Gastrocnemius medialis (tissue), 4 donors: Measurements from ENCODE around the gene CHMP1B. TPM values are rescaled to one million over a fixed set of nuclear protein-coding genes. Genes with fewer than 3 reads are reported as not detected.

Experiments used
- ATAC-seq, 2 donors: fragments of 150-250 bp; one replicate each; pipeline ENCODE4 v1.9.1; 2016
- DNase-seq, 2 donors: peaks; one replicate each; pipeline ENCODE4 v3.0.0-alpha.2; 2019
- H3K27ac ChIP-seq, 4 donors: fragments of 200-600 bp; sonication (generic); 1 replicate in 1 of 4; 2 replicates in 3 of 4; pipeline ENCODE4 v1.5.1; 2016 to 2018; ENCODE audit warnings: mild to moderate bottlenecking in 2 of 4, moderate library complexity in 1 of 4
- H3K27me3 ChIP-seq, 3 donors: fragments of 200-600 bp; sonication (generic) in 2 of 3; 1 replicate in 1 of 3; 2 replicates in 2 of 3; pipeline versions ENCODE4 v1.5.1 to v1.6.0; 2016 to 2019; ENCODE audit warnings: mild to moderate bottlenecking in 1 of 3, moderate library complexity in 1 of 3
- H3K36me3 ChIP-seq, 2 donors: fragments of 200-600 bp; sonication (generic) in 1 of 2; one replicate each; pipeline ENCODE4 v1.5.1; 2017 to 2018
- H3K4me1 ChIP-seq, 2 donors: fragments of 200-600 bp; sonication (generic) in 1 of 2; one replicate each; pipeline ENCODE4 v1.5.1; 2016 to 2017; ENCODE audit warnings: mild to moderate bottlenecking in 2 of 2
- H3K4me3 ChIP-seq, 4 donors: fragments of 200-600 bp; sonication (generic) in 3 of 4; 1 replicate in 1 of 4; 2 replicates in 3 of 4; pipeline ENCODE4 v1.5.1; 2016 to 2019; ENCODE audit warnings: mild to moderate bottlenecking in 2 of 4
- H3K9me3 ChIP-seq, 3 donors: fragments of 200-600 bp; sonication (generic) in 2 of 3; 1 replicate in 1 of 3; 2 replicates in 2 of 3; pipeline ENCODE4 v1.5.1; 2016 to 2019
- POLR2A ChIP-seq, 2 donors: fragments of 450-650 bp; IDR thresholded peaks; one replicate each; pipeline ENCODE4 v1.6.1; 2017; ENCODE audit warnings: antibody characterized with exemption in 2 of 2, mild to moderate bottlenecking in 2 of 2, moderate library complexity in 2 of 2
- in situ Hi-C, 4 donors: fragments of 200-750 bp; cut with MboI; loops; one replicate each; pipeline versions ENCODE4 v1.15.0 to v1.8.0; 2017; ENCODE audit warnings: low sequenced_read_pairs in 4 of 4
- intact Hi-C: fragments of 100-400 bp; cut with DNase I; formaldehyde crosslinking; loops from one replicate; pipeline ENCODE4 v1.15.1; 2023; ENCODE audit warnings: low total_unique reads
- total RNA-seq, 4 donors: library from RNA; depleted of rRNA; stranded (reverse); fragments of >200 nt; gene quantifications; one replicate each; pipeline versions ENCODE4 v1.1.0 to v1.2.3, GENCODE V29; 2016
- TF ChIP-seq, protein P1 (sequence below), 5 experiments: fragments of 450-650 bp in 3 of 5; fragments of 200-600 bp in 2 of 5; sonication (generic) in 2 of 5; IDR thresholded peaks in 4 of 5; conservative IDR thresholded peaks in 1 of 5; 1 replicate in 4 of 5; 2 replicates in 1 of 5; pipeline ENCODE4 v1.5.1; 2016 to 2019; ENCODE audit warnings: antibody characterized with exemption in 5 of 5, mild to moderate bottlenecking in 3 of 5, moderate library complexity in 3 of 5

Gene CHMP1B
- total RNA-seq, 4 donors from 2014 or later = 347 to 634 (median 407) TPM

DNA sequence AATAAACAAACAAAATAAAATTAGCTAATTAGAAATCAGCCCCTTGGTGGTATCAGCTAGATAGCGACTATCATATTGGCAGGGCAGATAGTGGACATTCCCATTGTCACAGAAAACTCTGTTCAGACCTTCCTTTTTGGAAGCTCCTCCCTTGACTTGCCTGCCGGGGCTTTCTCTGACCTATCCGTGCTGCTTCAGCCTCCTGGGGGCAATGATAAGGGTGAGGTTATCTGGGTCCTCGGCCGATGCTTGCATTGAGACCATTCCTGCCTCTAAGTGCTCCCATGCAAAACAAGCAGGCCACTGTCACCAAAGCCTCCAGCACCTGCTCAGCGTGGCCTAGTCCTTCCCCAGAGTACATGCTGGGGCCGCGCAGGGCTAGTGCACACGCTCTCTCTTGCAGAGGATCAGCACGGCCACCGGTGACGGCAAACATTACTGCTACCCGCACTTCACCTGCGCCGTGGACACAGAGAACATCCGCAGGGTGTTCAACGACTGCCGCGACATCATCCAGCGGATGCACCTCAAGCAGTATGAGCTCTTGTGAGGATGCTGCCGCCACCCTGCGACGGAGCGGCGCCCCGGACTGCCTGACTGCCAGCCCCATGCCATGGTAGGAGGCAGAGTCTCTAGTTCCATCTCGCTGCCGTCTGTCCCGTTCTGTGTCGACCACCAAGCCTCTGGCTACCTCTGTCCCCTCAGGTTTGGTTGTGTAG is 29.5 kb downstream of the CHMP1B start:
- Histone ChIP-seq H3K9me3 (no peaks in the 10 kb centered on the region), H3K4me3 (no peak overlapping the region), H3K27ac (no peak overlapping the region), H3K4me1 (no peaks in the 10 kb centered on the region), H3K36me3 (peaks cover 0 to 49% of the 10 kb centered on the region in 2 donors), H3K27me3 (no peaks in the 10 kb centered on the region)
- ATAC-seq = no peak
- DNase-seq = no peak
- in situ Hi-C loops = no loop called here
- no peak for TF ChIP-seq POLR2A (IDR thresholded peaks at IDR 0.05)
- intact Hi-C loops = no loop called here

DNA sequence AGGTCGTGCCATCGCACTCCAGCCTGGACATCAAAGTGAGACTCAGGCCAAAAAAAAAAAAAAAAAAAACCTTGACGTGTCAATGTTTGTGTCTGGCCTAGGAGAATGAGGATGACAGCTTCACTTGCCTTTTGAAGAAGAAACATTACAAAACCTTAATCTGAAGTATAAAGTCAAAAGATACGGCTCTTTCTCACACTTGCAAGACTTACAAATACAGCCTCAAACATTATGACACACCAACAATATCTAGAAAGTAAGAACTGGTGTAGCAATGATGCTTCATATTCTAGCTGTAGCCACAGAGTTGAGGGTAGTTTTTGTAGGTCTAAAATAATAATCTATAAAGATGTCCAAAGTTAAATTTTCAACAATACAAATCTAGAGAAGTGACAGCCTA is 31.4 kb downstream of the CHMP1B start:
- peaks cover 0 to 51% of the 10 kb centered on the region in 2 donors for H3K36me3 ChIP-seq
- in situ Hi-C loops = no loop called here
- TF ChIP-seq, protein P1, sequence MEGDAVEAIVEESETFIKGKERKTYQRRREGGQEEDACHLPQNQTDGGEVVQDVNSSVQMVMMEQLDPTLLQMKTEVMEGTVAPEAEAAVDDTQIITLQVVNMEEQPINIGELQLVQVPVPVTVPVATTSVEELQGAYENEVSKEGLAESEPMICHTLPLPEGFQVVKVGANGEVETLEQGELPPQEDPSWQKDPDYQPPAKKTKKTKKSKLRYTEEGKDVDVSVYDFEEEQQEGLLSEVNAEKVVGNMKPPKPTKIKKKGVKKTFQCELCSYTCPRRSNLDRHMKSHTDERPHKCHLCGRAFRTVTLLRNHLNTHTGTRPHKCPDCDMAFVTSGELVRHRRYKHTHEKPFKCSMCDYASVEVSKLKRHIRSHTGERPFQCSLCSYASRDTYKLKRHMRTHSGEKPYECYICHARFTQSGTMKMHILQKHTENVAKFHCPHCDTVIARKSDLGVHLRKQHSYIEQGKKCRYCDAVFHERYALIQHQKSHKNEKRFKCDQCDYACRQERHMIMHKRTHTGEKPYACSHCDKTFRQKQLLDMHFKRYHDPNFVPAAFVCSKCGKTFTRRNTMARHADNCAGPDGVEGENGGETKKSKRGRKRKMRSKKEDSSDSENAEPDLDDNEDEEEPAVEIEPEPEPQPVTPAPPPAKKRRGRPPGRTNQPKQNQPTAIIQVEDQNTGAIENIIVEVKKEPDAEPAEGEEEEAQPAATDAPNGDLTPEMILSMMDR (IDR thresholded peaks at IDR 0.05 in 4 of 5, conservative IDR thresholded peaks at IDR 0.05 in 1 of 5) = no peak
- no peak for TF ChIP-seq POLR2A (IDR thresholded peaks at IDR 0.05)
- no peak for DNase-seq
- intact Hi-C loops = no loop called here
- no peak overlapping the region for H3K27ac ChIP-seq
- H3K9me3 ChIP-seq = no peaks in the 10 kb centered on the region
- no peak for ATAC-seq
- no peaks in the 10 kb centered on the region for H3K4me1 ChIP-seq
- no peaks in the 10 kb centered on the region for H3K27me3 ChIP-seq
- H3K4me3 ChIP-seq = no peak overlapping the region

DNA sequence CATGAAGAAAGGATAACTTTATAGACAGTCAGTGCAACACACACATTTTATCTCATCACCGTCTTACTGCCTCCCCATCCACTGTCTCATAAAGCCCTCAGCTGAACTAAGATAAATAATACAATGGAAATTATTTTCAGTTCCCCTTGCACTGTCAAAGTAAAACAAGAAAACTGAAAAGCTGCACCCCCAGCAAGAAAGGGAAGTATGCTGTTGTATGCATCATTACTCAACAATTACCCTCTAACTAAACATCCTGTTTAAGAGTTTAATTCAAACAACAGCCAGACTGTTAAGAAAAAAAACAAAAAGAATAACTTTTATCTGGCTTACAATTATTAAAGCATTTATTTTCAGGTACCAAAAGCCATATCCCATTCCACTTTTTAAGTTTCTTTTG is 31.9 kb downstream of the CHMP1B start:
- DNase-seq = no peak
- H3K36me3 ChIP-seq = peaks cover 0 to 56% of the 10 kb centered on the region in 2 donors
- peak in 1 of 2 donors; percentile 36 for ATAC-seq
- no peak overlapping the region for H3K27ac ChIP-seq
- in situ Hi-C loops = no loop called here
- no peak for TF ChIP-seq POLR2A (IDR thresholded peaks at IDR 0.05)
- TF ChIP-seq, protein P1 (IDR thresholded peaks at IDR 0.05 in 4 of 5, conservative IDR thresholded peaks at IDR 0.05 in 1 of 5) = no peak
- intact Hi-C loops = no loop called here
- H3K4me3 ChIP-seq = no peak overlapping the region
- no peaks in the 10 kb centered on the region for H3K4me1 ChIP-seq
- H3K27me3 ChIP-seq = no peaks in the 10 kb centered on the region
- H3K9me3 ChIP-seq = no peaks in the 10 kb centered on the region

DNA sequence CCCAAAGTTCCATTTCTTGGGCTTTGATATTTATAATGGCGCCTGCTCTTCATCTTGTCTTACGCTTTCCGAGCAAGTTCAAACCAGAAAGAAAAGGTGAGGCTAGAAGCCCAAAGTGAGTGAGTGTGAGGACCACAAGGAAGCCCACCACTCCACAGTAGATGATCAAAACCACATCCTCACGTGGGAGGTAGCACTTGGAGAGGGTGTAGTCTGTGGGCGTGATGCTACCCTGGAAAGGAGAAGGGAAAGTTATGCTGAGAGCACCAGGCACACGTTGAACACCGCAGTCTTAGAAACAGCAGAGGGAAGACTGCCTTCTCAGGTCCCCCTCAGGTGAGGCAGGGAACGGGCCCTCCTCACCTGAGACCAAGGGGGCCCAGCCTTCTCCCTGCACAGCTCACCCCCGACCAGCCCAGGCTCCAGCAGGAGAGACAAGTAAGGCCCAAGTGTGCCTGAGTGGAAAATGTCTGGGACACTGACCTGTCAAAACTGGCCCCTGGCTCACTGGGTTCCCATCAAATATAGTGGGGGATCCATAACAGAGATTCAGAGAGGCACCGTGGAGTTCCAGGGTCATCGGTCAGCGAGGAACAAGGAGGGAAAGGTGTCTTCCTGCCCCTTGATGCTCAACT is 33.3 kb downstream of the CHMP1B start:
- ATAC-seq (no peak), DNase-seq (no peak)
- intact Hi-C loops (no loop called here), in situ Hi-C loops (no loop called here)
- TF ChIP-seq, protein P1 (IDR thresholded peaks at IDR 0.05 in 4 of 5, conservative IDR thresholded peaks at IDR 0.05 in 1 of 5) = no peak
- TF ChIP-seq POLR2A (IDR thresholded peaks at IDR 0.05) = no peak
- no peaks in the 10 kb centered on the region for H3K4me1 ChIP-seq
- H3K27me3 ChIP-seq = no peaks in the 10 kb centered on the region
- no peak overlapping the region for H3K27ac ChIP-seq
- H3K36me3 ChIP-seq = peaks cover 0 to 69% of the 10 kb centered on the region in 2 donors
- no peaks in the 10 kb centered on the region for H3K9me3 ChIP-seq
- no peak overlapping the region for H3K4me3 ChIP-seq

DNA sequence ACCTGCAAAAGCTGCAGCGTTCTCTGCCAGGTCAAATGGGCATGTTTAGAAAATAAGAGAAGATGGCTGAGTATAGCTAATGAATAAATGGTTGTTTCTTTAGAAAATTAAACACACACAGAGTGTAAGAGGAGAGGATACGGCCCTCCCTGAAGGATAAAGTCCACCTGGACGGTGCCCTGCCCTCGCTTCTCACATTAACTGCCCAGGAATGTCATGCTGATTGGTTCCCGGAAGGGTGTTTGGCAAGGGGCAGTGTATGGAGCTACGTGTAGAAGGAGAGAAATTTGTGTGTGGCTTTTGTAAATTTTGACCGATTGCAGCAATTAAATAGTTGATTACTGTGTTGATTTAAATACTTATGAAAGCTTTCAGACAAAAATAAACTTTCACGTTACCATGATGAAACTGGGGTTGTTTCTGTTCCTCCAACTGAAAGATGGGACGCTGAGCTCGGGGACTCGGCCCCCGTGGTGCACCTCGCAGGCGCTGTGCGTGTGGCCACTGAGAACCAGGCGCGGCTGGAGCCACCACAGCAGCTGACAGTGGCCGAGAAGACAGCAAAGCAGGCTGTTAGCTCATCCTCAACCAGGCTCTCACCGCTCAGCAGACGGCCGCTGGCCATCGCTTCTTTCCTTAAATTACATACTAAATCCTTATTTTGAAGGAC is 34.2 kb downstream of the CHMP1B start:
- in situ Hi-C loops = no loop called here
- no peak overlapping the region for H3K27ac ChIP-seq

More for the DNA sequence above, 34.2 kb downstream of the CHMP1B start:
- DNase-seq (no peak), ATAC-seq (no peak)
- Histone ChIP-seq H3K4me1 (no peaks in the 10 kb centered on the region), H3K36me3 (peaks cover 0 to 78% of the 10 kb centered on the region in 2 donors), H3K4me3 (no peak overlapping the region), H3K27me3 (no peaks in the 10 kb centered on the region), H3K9me3 (no peaks in the 10 kb centered on the region)
- TF ChIP-seq POLR2A (IDR thresholded peaks at IDR 0.05) = no peak
- TF ChIP-seq, protein P1 (IDR thresholded peaks at IDR 0.05 in 4 of 5, conservative IDR thresholded peaks at IDR 0.05 in 1 of 5) = no peak
- intact Hi-C loops = no loop called here
